HEK293T (cell line): ENCODE measurements around the gene KIFC3.

Experiments used
- ARNT ChIP-seq: fragments of 450-650 bp; IDR thresholded peaks from 2 replicates; pipeline ENCODE4 v1.6.1; 2017; ENCODE audit warnings: mild to moderate bottlenecking
- BHLHE40 ChIP-seq: fragments of 450-650 bp; IDR thresholded peaks from 2 replicates; pipeline ENCODE4 v1.6.1; 2016; ENCODE audit warnings: mild to moderate bottlenecking, moderate library complexity, borderline replicate concordance
- ELF4 ChIP-seq: fragments of 450-650 bp; IDR thresholded peaks from 2 replicates; pipeline ENCODE4 v1.6.1; 2017; ENCODE audit warnings: antibody characterized with exemption
- FOXK2 ChIP-seq: fragments of 450-650 bp; IDR thresholded peaks from 2 replicates; pipeline ENCODE4 v1.6.1; 2016; ENCODE audit warnings: mild to moderate bottlenecking
- FOXM1 ChIP-seq: fragments of 450-650 bp; IDR thresholded peaks from 2 replicates; pipeline ENCODE4 v1.6.1; 2017; ENCODE audit warnings: mild to moderate bottlenecking, borderline replicate concordance
- LEF1 ChIP-seq: fragments of 450-650 bp; IDR thresholded peaks from 2 replicates; pipeline ENCODE4 v1.6.1; 2017; ENCODE audit warnings: mild to moderate bottlenecking, borderline replicate concordance
- NFRKB ChIP-seq: fragments of 450-650 bp; IDR thresholded peaks from 2 replicates; pipeline ENCODE4 v1.6.1; 2016; ENCODE audit warnings: mild to moderate bottlenecking, moderate library complexity
- PKNOX1 ChIP-seq: fragments of 450-650 bp; IDR thresholded peaks from 2 replicates; pipeline ENCODE4 v1.6.1; 2016
- SP1 ChIP-seq: fragments of 450-650 bp; IDR thresholded peaks from 2 replicates; pipeline ENCODE4 v1.6.1; 2017
- SUZ12 ChIP-seq: fragments of 450-650 bp; IDR thresholded peaks from 2 replicates; pipeline ENCODE4 v1.6.1; 2016; ENCODE audit warnings: mild to moderate bottlenecking
- ZNF384 ChIP-seq: fragments of 450-650 bp; IDR thresholded peaks from 2 replicates; pipeline ENCODE4 v1.6.1; 2016

DNA sequence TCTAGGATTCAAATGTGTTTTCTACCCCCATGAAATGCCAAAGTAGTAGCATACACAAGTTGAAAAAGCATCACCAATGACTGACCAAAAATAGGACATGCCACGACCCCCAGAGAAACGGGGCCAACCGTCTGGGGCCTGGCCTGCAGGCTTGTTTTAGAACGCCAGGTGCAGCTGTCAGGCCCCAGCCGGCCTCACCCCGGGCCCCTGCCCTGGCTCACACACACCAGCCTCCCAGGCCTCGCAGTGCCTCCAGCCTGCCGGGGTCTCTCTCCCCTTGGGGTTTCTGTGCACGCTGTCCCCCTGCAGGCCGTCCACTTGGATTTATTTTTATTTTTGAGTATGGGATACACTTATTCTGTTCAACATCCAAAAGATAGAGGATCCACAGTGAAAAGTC is 58.8 kb downstream of the KIFC3 start:
- TF ChIP-seq FOXK2 (no peak), ELF4 (no peak), SUZ12 (no peak), SP1 (no peak), BHLHE40 (no peak), ARNT (no peak), NFRKB (no peak), PKNOX1 (no peak), ZNF384 (no peak), FOXM1 (no peak), LEF1 (no peak)
